SKM-1 treated with dmso at 0.1 percent for 144 hours (cell line): ENCODE data around the gene SLC17A9.

Experiments
- DNase-seq: peaks from one replicate; lab custom pipeline; 2025; ENCODE audit not compliant: unreplicated experiment; lab: John Stamatoyannopoulos, UW

SLC17A9 gene

DNA sequence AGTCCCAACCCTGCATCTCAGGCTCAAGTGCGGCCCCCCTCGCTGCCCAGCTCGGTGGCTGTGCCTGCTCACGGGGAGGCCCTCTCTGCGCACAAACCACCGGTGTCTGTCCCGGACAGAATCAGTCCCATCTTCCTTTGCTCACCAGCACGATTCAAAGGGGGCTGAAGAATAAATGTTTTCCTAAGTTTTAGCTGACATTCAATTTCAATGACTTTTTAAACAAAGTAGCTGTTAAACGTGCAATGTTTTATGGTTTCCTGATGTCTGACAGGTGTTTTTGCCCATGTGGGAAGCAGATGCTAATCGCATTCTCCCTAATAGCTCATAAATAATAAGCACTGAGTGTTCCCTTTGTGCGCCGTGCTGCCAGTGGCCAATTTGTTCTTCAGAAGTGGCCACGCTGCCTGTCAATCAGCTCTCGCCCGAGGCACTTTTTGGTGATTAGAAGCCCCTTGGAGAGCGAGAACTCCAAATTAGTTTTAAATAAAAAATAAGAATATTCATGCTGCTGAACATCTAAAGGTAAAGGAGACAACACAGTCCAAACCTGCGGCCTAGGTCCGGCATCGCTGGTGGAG lies 28.0 kb downstream of the SLC17A9 start:
- DNase-seq = no peak

GRCh38 chr20:62980970-62981369 lies 28.5 kb downstream of the SLC17A9 start:
- no peak for DNase-seq

GRCh38 chr20:62982124-62983075 lies 29.9 kb downstream of the SLC17A9 start:
- no peak for DNase-seq

GRCh38 chr20:62983210-62983609 lies 30.7 kb downstream of the SLC17A9 start:
- no peak for DNase-seq

- no peak for DNase-seq
Measured at GRCh38 chr20:62984666-62985443, 32.3 kb downstream of the SLC17A9 start.

DNA sequence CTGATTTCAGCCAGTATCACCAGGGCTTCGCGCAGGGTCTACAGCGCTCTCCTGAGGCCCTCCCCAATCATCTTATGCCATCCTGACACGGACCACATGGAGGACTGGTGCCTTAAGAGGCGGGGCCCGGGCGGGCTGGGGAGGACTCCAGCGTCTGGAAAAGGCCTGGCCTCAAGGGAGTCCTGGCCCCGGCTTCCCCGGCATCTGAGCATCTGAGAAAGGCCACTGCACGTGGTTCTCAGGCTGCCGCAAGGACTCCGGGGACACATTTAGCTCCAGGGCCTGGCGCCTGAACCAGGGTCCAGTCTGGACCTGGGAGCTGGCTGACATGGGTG lies 32.9 kb downstream of the SLC17A9 start:
- no peak for DNase-seq

GRCh38 chr20:62986257-62986800 lies 33.8 kb downstream of the SLC17A9 start:
- DNase-seq = no peak

GRCh38 chr20:62987114-62987513 lies 34.6 kb downstream of the SLC17A9 start:
- DNase-seq = no peak

GRCh38 chr20:62989201-62989601 lies 36.7 kb downstream of the SLC17A9 start:
- no peak for DNase-seq

DNA sequence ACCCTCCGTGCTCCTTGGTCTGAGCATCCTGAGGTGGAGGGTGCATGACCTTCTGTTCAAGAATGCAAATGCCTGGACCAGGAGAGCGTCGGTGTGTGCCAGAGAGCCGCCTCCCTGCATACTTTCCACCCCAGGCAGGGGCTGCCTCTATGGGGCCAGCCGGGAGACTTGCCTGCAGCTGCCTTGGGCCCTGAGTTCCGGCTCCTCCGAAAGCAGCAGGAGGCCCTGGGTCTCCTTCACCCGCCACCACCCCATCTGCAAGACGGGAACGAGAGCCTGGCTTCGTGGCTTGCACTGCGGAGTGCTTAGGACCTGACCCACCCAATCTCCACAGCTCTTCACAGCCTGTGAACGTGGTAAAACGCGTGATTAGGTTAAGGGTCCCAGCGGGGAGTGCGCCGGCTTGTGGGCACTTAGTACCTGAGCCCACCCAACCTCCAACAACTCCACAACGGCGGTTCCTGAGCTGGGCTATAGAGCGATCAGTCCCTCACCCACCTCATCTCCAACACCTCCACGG lies 37.9 kb downstream of the SLC17A9 start:
- DNase-seq = no peak

DNA sequence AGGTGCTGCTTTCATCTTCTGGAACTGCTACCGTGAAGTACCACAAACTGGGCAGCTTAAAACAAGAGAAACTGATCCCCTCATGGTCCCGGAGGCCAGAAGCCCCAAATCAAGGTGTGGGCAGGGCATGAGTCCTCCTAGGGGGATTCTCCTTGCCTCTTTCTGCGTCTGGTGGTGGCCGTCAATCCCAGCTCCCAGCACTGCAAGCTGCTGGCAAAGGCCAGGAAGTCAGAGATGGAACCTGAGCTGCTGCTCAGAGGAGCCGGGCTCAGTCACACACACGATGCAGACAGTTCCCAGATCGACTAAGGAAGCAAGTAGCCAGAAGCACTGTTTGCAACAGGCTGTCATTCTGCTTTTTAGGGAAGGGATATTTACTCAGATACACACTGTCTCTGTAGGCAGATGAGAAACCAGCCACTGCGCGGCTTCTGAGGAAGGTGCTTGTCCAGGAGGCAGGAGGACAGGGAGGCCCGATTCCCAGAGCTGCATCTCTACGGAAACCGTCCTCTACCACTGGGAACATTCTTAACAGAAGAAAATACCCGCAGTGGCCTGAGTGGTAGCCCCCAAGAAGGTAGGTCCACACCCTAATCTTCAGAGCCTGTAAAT lies 38.8 kb downstream of the SLC17A9 start:
- no peak for DNase-seq

- no peak for DNase-seq
Measured at GRCh38 chr20:62991863-62992262, 39.4 kb downstream of the SLC17A9 start.

DNA sequence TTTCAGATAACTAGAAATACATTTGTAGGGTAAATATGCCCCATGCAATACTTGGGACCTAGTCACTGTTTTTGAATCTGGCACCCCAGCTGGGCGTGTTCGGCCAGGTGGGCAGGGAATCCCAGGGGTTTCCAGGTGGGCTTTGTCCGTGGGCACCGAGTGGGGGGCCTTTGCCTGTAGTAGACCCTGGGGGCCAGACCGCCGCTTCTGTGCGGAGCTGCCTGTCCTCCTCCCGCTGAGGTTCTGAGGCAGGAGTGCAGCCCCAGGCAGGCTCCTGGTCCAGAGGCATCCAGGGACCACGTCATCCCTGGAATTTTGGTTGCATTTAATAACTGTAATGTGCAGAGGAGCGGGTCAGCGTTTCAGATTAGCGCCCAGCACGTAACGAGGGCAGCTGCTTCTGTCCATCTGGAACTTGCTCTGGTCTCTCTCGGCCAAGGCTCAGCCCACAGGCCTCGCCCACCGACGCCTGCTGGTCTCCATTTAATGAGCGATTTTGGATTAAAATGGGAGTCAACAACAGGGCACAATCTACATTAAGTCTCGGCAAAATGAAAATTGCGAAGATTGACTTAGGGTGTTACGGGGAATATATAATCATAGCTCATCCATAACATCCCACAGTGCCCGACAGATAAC lies 41.5 kb downstream of the SLC17A9 start:
- no peak for DNase-seq

GRCh38 chr20:62994869-62995281 lies 42.4 kb downstream of the SLC17A9 start:
- no peak for DNase-seq

GRCh38 chr20:62995481-62995880 lies 43.0 kb downstream of the SLC17A9 start:
- no peak for DNase-seq

GRCh38 chr20:62995898-62996595 lies 43.5 kb downstream of the SLC17A9 start:
- no peak for DNase-seq

GRCh38 chr20:62996596-62996982 lies 44.1 kb downstream of the SLC17A9 start:
- DNase-seq = no peak

DNA sequence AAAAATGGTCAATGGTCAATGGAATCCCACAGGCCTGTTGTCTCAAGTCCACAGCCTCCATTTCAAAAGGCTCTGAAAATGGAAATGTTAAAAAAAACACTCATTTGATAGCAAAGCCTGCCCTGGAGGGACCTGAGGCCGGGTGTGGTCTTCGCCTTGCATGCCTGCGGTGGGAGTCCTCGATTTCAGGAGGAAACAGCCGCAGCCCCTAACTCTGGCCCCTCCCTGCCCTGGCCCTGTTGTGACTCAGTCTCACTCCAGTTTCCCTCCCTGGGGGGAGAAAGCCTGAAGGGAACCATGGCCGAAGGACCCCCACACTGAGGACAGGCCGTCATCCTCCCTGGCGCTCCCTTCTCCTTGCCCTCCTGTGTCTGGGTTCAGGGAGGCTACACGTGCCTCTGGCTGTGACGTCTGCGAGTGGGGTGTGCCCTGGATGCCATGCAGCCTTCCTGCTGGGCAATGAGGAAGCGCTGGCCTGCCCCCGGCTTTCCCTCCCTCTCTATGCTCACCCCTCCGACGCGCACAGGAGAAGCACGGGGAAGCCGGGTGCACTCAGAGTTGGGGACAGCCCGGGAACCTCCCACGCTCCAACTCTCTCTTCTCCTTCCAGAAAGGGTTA lies 45.0 kb downstream of the SLC17A9 start:
- no peak for DNase-seq

DNA sequence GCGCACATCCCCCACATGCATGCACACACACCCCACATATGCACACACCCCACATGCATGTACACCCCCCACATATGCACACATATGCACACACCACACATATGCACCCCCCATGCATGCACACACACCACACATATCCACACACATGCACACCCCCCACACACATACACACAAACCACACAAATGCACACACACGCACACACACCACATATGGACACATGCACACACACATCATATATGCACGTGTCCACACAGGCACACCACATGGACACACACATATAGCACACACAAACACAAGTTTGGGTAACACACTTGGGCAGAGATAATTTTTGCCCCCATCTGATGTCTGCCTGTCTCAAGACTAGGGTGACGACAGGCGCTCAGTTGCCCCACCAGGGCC lies 45.9 kb downstream of the SLC17A9 start:
- DNase-seq = no peak
